Trophoblast cell (in vitro differentiated cells and primary cell): Measurements from ENCODE around the gene RIPK4.
A peak's percentile ranks its signal among the peaks of the same experiment; 100 is the strongest.

Experiments
- DNase-seq, 2 donors: peaks; one replicate each; pipeline ENCODE4 v3.0.0-alpha.2; 2016
- H2AFZ ChIP-seq: 2 replicates; pipeline ENCODE4 v1.6.1; 2013; ENCODE audit warnings: low read length, moderate library complexity, mild to moderate bottlenecking; ENCODE audit not compliant: insufficient read depth, poor library complexity
- H2AK5ac ChIP-seq: 2 replicates; pipeline ENCODE4 v1.6.1; 2013; ENCODE audit warnings: mild to moderate bottlenecking, low read length
- H2BK120ac ChIP-seq: 2 replicates; pipeline ENCODE4 v1.6.1; 2013; ENCODE audit warnings: low read length, mild to moderate bottlenecking, moderate library complexity; ENCODE audit not compliant: insufficient read depth, poor library complexity
- H2BK12ac ChIP-seq: 2 replicates; pipeline ENCODE4 v1.6.1; 2013; ENCODE audit warnings: mild to moderate bottlenecking, low read length, moderate library complexity
- H2BK5ac ChIP-seq: 2 replicates; pipeline ENCODE4 v1.6.1; 2013; ENCODE audit warnings: low read length, low read depth, moderate library complexity, mild to moderate bottlenecking; ENCODE audit not compliant: poor library complexity
- H3K14ac ChIP-seq: 2 replicates; pipeline ENCODE4 v1.6.1; 2013; ENCODE audit warnings: mild to moderate bottlenecking, low read length
- H3K18ac ChIP-seq: 2 replicates; pipeline ENCODE4 v1.6.1; 2013; ENCODE audit warnings: mild to moderate bottlenecking, low read length
- H3K23ac ChIP-seq: 2 replicates; pipeline ENCODE4 v1.6.1; 2013; ENCODE audit warnings: low read length
- H3K27ac ChIP-seq: 2 replicates; pipeline ENCODE4 v1.5.1; 2013; ENCODE audit warnings: low read depth, mild to moderate bottlenecking, inconsistent platforms, low read length, moderate library complexity
- H3K27me3 ChIP-seq: 2 replicates; pipeline ENCODE4 v1.6.1; 2013; ENCODE audit warnings: inconsistent platforms, mild to moderate bottlenecking, low read length, moderate library complexity; ENCODE audit not compliant: insufficient read depth
- H3K36me3 ChIP-seq, 2 experiments: 1 replicate in 1 of 2; 2 replicates in 1 of 2; pipeline ENCODE4 v1.6.1; 2013; ENCODE audit warnings: low read length in 2 of 2, mild to moderate bottlenecking in 2 of 2, moderate library complexity in 1 of 2; ENCODE audit not compliant: insufficient read depth in 2 of 2, control insufficient read depth in 1 of 2
- H3K4ac ChIP-seq: 2 replicates; pipeline ENCODE4 v1.6.1; 2013; ENCODE audit warnings: low read depth, mild to moderate bottlenecking, low read length, moderate library complexity
- H3K4me1 ChIP-seq, 2 experiments: 1 replicate in 1 of 2; 2 replicates in 1 of 2; pipeline ENCODE4 v1.6.1; 2013; ENCODE audit warnings: low read length in 2 of 2, mild to moderate bottlenecking in 2 of 2, moderate library complexity in 1 of 2; ENCODE audit not compliant: insufficient read depth in 2 of 2, control insufficient read depth in 1 of 2
- H3K4me2 ChIP-seq: 2 replicates; pipeline ENCODE4 v1.6.1; 2013; ENCODE audit warnings: inconsistent platforms, mild to moderate bottlenecking, low read length, moderate library complexity
- H3K4me3 ChIP-seq: 2 replicates; pipeline ENCODE4 v1.5.1; 2013; ENCODE audit warnings: mild to moderate bottlenecking, low read depth, low read length, inconsistent platforms
- H3K79me1 ChIP-seq: one replicate; pipeline ENCODE4 v1.6.1; 2013; ENCODE audit warnings: low read length
- H3K79me2 ChIP-seq: 2 replicates; pipeline ENCODE4 v1.6.1; 2013; ENCODE audit warnings: low read length, mild to moderate bottlenecking; ENCODE audit not compliant: control insufficient read depth, insufficient read depth, poor library complexity
- H3K9ac ChIP-seq: 2 replicates; pipeline ENCODE4 v1.6.1; 2013; ENCODE audit warnings: mild to moderate bottlenecking, low read length
- H3K9me3 ChIP-seq: 2 replicates; pipeline ENCODE4 v1.6.1; 2013; ENCODE audit warnings: low read depth, mild to moderate bottlenecking, control low read depth, inconsistent platforms, low read length; ENCODE audit not compliant: insufficient read depth
- H4K12ac ChIP-seq: 2 replicates; pipeline ENCODE4 v1.6.1; 2013; ENCODE audit warnings: low read depth, mild to moderate bottlenecking, low read length, moderate library complexity
- H4K8ac ChIP-seq: 2 replicates; pipeline ENCODE4 v1.6.1; 2013; ENCODE audit warnings: low read depth, mild to moderate bottlenecking, low read length, moderate library complexity
- H4K91ac ChIP-seq: one replicate; pipeline ENCODE4 v1.6.1; 2013; ENCODE audit warnings: low read depth, mild to moderate bottlenecking, low read length, moderate library complexity
- WGBS: extraction: QIAGEN DNeasy Blood & Tissue Kit; methylation state at CpG from one replicate; pipeline ENCODE4 v1.1.7; 2013; ENCODE audit warnings: missing lambda C conversion rate; ENCODE audit not compliant: insufficient read length, insufficient coverage; ENCODE audit errors: extremely low coverage; 5-methylcytosine and 5-hydroxymethylcytosine counted together

Gene RIPK4

DNA sequence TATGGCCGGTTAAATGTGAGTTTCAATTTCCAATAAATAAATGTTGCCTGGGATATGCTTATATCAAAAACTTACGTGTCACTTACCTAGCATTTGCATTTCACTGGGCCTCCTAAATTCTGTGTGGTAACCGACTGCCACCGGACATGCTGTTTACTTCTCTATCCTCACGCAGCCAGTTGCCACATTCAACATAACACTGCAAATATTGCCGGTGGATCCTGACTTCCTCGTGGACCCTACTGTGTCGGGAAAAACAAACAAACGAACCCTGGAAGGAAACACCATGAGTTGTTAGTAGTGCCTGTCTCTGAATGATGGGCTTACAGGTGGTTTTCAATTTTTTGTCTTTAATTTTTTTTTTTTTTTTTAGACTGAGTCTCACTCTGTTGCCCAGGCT is 54.1 kb downstream of the RIPK4 start:
- H3K27me3 ChIP-seq, result peaks cover 5% of the 10 kb centered on the region
- no peak overlapping the region for H3K27ac ChIP-seq
- H3K4me1 ChIP-seq, result peaks cover 0 to 11% of the 10 kb centered on the region in 2 experiments
- H3K14ac ChIP-seq, result no peak overlapping the region
- no peaks in the 10 kb centered on the region for H3K36me3 ChIP-seq
- H3K79me1 ChIP-seq, result no peaks in the 10 kb centered on the region
- no peak overlapping the region for H2BK120ac ChIP-seq
- H4K12ac ChIP-seq, result no peak overlapping the region
- no CpG with 5 or more reads among the region's 9 CpGs for WGBS
- no peak overlapping the region for H3K9ac ChIP-seq
- H3K4ac ChIP-seq, result no peak overlapping the region
- H3K79me2 ChIP-seq, result no peaks in the 10 kb centered on the region
- no peak overlapping the region for H2AK5ac ChIP-seq
- H3K4me3 ChIP-seq, result no peak overlapping the region
- no peak overlapping the region for H3K18ac ChIP-seq
- H2BK5ac ChIP-seq, result no peak overlapping the region
- no peak overlapping the region for H3K23ac ChIP-seq
- H2BK12ac ChIP-seq, result no peak overlapping the region
- H4K91ac ChIP-seq, result no peak overlapping the region
- no peak overlapping the region for H2AFZ ChIP-seq
- no peak overlapping the region for H4K8ac ChIP-seq
- no peak for DNase-seq
- H3K9me3 ChIP-seq, result peaks cover 4% of the 10 kb centered on the region
- no peak overlapping the region for H3K4me2 ChIP-seq

DNA sequence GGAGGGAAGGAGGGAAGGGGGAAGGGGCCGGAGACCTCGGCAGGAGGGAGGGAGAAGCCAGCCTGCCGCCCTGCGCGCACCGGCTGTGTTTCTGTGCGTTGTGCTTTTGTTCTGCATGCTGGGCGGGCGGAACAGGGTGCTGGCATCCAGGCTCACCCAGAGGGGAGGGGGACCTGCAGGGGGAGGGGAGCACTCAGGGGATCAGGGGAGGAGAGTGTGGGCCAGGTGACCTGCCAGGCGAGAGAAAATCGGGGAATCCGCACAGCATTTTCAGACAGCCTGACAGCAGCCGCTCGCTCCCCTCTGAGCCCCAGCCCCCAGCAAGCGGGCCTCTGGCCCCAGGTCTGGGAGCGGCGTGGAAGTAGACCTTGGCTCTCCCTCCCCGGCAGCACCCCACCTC is 54.7 kb downstream of the RIPK4 start:
- Histone ChIP-seq H3K4me1 (peaks cover 0 to 15% of the 10 kb centered on the region in 2 experiments), H3K18ac (no peak overlapping the region), H3K4me3 (no peak overlapping the region), H3K36me3 (no peaks in the 10 kb centered on the region), H3K9ac (no peak overlapping the region), H2AK5ac (no peak overlapping the region), H2BK12ac (no peak overlapping the region), H3K79me1 (no peaks in the 10 kb centered on the region), H2BK5ac (no peak overlapping the region), H4K8ac (no peak overlapping the region), H2BK120ac (no peak overlapping the region), H4K12ac (no peak overlapping the region), H3K23ac (no peak overlapping the region), H3K79me2 (no peaks in the 10 kb centered on the region), H2AFZ (no peak overlapping the region), H3K4ac (no peak overlapping the region), H3K9me3 (peaks cover 4% of the 10 kb centered on the region), H3K4me2 (peak overlapping the region; percentile 17), H3K27me3 (peaks cover 5% of the 10 kb centered on the region), H3K27ac (no peak overlapping the region), H4K91ac (no peak overlapping the region), H3K14ac (no peak overlapping the region)
- WGBS, result no CpG with 5 or more reads among the region's 18 CpGs
- no peak for DNase-seq

- no peak for DNase-seq
Observed at GRCh38 chr21:41711416-41712007, 55.3 kb downstream of the RIPK4 start.

DNA sequence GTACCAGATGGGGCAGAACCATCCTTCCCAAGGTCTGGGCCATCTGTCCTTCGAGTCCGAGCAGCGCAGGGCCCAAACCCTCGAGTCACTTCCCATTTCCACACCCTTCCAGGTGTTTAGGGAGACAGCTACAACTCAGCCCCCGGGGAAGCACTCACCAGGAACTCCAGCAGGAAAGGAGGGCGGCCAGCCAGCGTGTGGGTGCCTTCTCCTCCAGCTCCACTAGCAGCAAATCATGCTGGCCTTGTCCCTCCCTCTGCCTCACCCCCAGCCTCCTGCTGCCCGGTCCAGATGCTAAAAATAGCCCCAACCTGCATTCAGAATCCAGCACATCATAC is 56.1 kb downstream of the RIPK4 start:
- no peak overlapping the region for H3K4ac ChIP-seq
- H2BK5ac ChIP-seq, result no peak overlapping the region
- H3K18ac ChIP-seq, result no peak overlapping the region
- no peak overlapping the region for H4K8ac ChIP-seq
- H3K79me2 ChIP-seq, result no peaks in the 10 kb centered on the region
- H3K23ac ChIP-seq, result no peak overlapping the region
- WGBS, result no CpG with 5 or more reads among the region's 8 CpGs
- H3K27me3 ChIP-seq, result peaks cover 5% of the 10 kb centered on the region
- H2AK5ac ChIP-seq, result no peak overlapping the region
- H3K4me3 ChIP-seq, result no peak overlapping the region
- H3K14ac ChIP-seq, result no peak overlapping the region
- no peak for DNase-seq
- H3K9me3 ChIP-seq, result peaks cover 2% of the 10 kb centered on the region
- no peak overlapping the region for H4K91ac ChIP-seq
- peaks cover 0 to 11% of the 10 kb centered on the region in 2 experiments for H3K4me1 ChIP-seq
- no peaks in the 10 kb centered on the region for H3K36me3 ChIP-seq
- H3K4me2 ChIP-seq, result no peak overlapping the region
- H2BK120ac ChIP-seq, result no peak overlapping the region
- no peak overlapping the region for H2BK12ac ChIP-seq
- H3K9ac ChIP-seq, result no peak overlapping the region
- H3K27ac ChIP-seq, result no peak overlapping the region
- no peak overlapping the region for H4K12ac ChIP-seq
- no peaks in the 10 kb centered on the region for H3K79me1 ChIP-seq
- H2AFZ ChIP-seq, result no peak overlapping the region

More at GRCh38 chr21:41711416-41712007, 55.3 kb downstream of the RIPK4 start:
- Histone ChIP-seq H3K9me3 (peaks cover 4% of the 10 kb centered on the region), H3K23ac (no peak overlapping the region), H3K4me1 (peaks cover 0 to 15% of the 10 kb centered on the region in 2 experiments), H2BK5ac (no peak overlapping the region), H3K36me3 (no peaks in the 10 kb centered on the region), H3K27me3 (peaks cover 5% of the 10 kb centered on the region), H2AK5ac (no peak overlapping the region), H2BK120ac (no peak overlapping the region), H3K4me3 (no peak overlapping the region), H3K4me2 (no peak overlapping the region), H2AFZ (no peak overlapping the region), H3K27ac (no peak overlapping the region), H2BK12ac (no peak overlapping the region), H3K9ac (no peak overlapping the region), H3K79me1 (no peaks in the 10 kb centered on the region), H3K18ac (no peak overlapping the region), H3K79me2 (no peaks in the 10 kb centered on the region), H4K91ac (no peak overlapping the region), H3K14ac (no peak overlapping the region), H4K12ac (no peak overlapping the region), H4K8ac (no peak overlapping the region), H3K4ac (no peak overlapping the region)
- no CpG with 5 or more reads among the region's 13 CpGs for WGBS
